Measurements from ENCODE around the gene SMURF1. TPM values are rescaled to one million over a fixed set of nuclear protein-coding genes. Genes with fewer than 3 reads are reported as not detected.

SMURF1 gene
- total and polyA plus RNA-seq, 2 of the 8 experiments (the other 6 are each of a cell fraction or from before 2014, with no cell fraction given) = 9.6 to 24.5 TPM

DNA sequence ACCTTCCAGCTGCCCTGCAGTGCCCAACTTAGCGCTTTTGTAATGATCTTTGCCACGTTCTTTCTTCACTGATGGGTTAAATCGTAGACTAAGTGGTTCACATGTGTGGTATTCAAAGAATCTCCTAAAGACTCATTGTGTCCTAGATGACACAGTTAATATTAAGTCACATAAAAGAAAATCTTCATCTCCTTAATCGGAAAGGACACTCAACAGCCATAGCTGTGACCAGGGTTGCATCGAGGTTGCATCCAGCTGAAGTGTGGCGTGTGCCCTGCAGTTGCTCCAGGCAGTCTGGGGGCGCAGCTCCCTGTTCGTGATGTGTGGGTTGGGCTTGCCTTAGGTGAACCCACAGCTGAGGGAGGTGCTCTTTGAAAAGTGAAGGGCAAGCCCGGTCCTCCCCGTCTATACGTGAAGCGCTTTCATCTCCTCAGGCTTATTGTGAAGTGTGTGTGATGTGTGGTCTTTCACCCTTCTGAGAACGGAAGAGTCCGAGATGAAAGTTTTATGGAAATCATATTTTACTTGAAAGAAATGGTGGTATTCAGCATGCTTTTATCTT lies 142.9 kb downstream of the SMURF1 start (continued):
- TF ChIP-seq CHD1 (IDR thresholded peaks at IDR 0.05; ENCODE audit: low read depth, low read length) = no peak

Measured in H1 (cell line).